GM12874 (cell line): ENCODE data around the gene ABCB6.

ENCODE experiments used
- CTCF ChIP-seq: IDR thresholded peaks from 2 replicates; pipeline ENCODE4 v1.5.1; 2011; ENCODE audit warnings: low read depth, mild to moderate bottlenecking, control low read depth, low read length, moderate library complexity; ENCODE audit not compliant: insufficient read depth

The ABCB6 gene

GRCh38 chr2:219171231-219171651 is 47.5 kb downstream of the ABCB6 start:
- peak; percentile 57 for TF ChIP-seq CTCF

GRCh38 chr2:219169930-219170654 is 48.7 kb downstream of the ABCB6 start, which contains the start of gene SLC23A3:
Gene SLC23A3, minus strand, starts transcription at chr2:219170029. Its CDS starts 45 bp downstream, at chr2:219169984.
- no peak for TF ChIP-seq CTCF

- TF ChIP-seq CTCF, result no peak
These were observed 49.8 kb downstream of the ABCB6 start for GRCh38 chr2:219168932-219169331.

GRCh38 chr2:219168526-219168925 is 50.2 kb downstream of the ABCB6 start:
- TF ChIP-seq CTCF, result no peak

- TF ChIP-seq CTCF, result no peak
These were observed 50.8 kb downstream of the ABCB6 start for GRCh38 chr2:219167997-219168396.

GRCh38 chr2:219165058-219165911 is 53.5 kb downstream of the ABCB6 start:
- TF ChIP-seq CTCF, result no peak

GRCh38 chr2:219163156-219163555 is 55.6 kb downstream of the ABCB6 start:
- TF ChIP-seq CTCF, result no peak
